Hepatocyte (in vitro differentiated cells): ENCODE data around the gene KIF18B. TPM values are rescaled to one million over a fixed set of nuclear protein-coding genes. Genes with fewer than 3 reads are reported as not detected.

ENCODE experiments used
- DNase-seq: peaks from one replicate; pipeline ENCODE4 v3.0.0-alpha.2; 2016; ENCODE audit warnings: low spot score
- H2AFZ ChIP-seq: fragments of 200-600 bp; sonication (generic); 2 replicates; pipeline ENCODE4 v1.6.0; 2016; ENCODE audit warnings: antibody characterized with exemption, mild to moderate bottlenecking
- H3K27ac ChIP-seq: fragments of 200-600 bp; sonication (generic); 2 replicates; pipeline ENCODE4 v1.5.1; 2016; ENCODE audit warnings: mild to moderate bottlenecking
- H3K27me3 ChIP-seq: fragments of 200-600 bp; sonication (generic); 2 replicates; pipeline ENCODE4 v1.6.1; 2016
- H3K36me3 ChIP-seq: fragments of 200-600 bp; sonication (generic); replicated peaks from 2 replicates; pipeline ENCODE4 v1.5.1; 2016; ENCODE audit warnings: low read depth; ENCODE audit not compliant: insufficient read depth
- H3K4me1 ChIP-seq: fragments of 200-600 bp; sonication (generic); 2 replicates; pipeline ENCODE4 v1.5.1; 2016; ENCODE audit warnings: mild to moderate bottlenecking, moderate library complexity; ENCODE audit not compliant: insufficient read depth
- H3K4me2 ChIP-seq: fragments of 200-600 bp; sonication (generic); 2 replicates; pipeline ENCODE4 v1.6.0; 2016
- H3K4me3 ChIP-seq: fragments of 200-600 bp; sonication (generic); 2 replicates; pipeline ENCODE4 v1.5.1; 2016; ENCODE audit warnings: mild to moderate bottlenecking
- H3K79me2 ChIP-seq: fragments of 200-600 bp; sonication (generic); 2 replicates; pipeline ENCODE4 v1.6.0; 2017; ENCODE audit warnings: mild to moderate bottlenecking
- H3K9me2 ChIP-seq: fragments of 200-600 bp; sonication (generic); replicated peaks from 2 replicates; pipeline ENCODE4 v1.6.0; 2017; ENCODE audit warnings: mild to moderate bottlenecking; ENCODE audit not compliant: insufficient read depth
- H3K9me3 ChIP-seq: fragments of 200-600 bp; sonication (generic); 2 replicates; pipeline ENCODE4 v1.5.1; 2016; ENCODE audit warnings: low read depth, mild to moderate bottlenecking
- H4K20me1 ChIP-seq: fragments of 200-600 bp; sonication (generic); 2 replicates; pipeline ENCODE4 v1.6.0; 2016; ENCODE audit warnings: mild to moderate bottlenecking; ENCODE audit not compliant: insufficient read depth, poor library complexity, severe bottlenecking
- CTCF ChIP-seq: fragments of 200-600 bp; sonication (generic); IDR thresholded peaks from 2 replicates; pipeline ENCODE4 v1.5.1; 2016; ENCODE audit warnings: antibody characterized with exemption, mild to moderate bottlenecking; ENCODE audit not compliant: poor library complexity
- EZH2 ChIP-seq: fragments of 200-600 bp; sonication (generic); IDR thresholded peaks from 2 replicates; pipeline ENCODE4 v1.6.1; 2016; ENCODE audit warnings: antibody characterized with exemption, mild to moderate bottlenecking, borderline replicate concordance
- EZH2phosphoT487 ChIP-seq: fragments of 200-600 bp; sonication (generic); IDR thresholded peaks from one replicate; pipeline ENCODE4 v1.6.1; 2018; ENCODE audit warnings: antibody characterized with exemption, mild to moderate bottlenecking, low read depth, moderate library complexity; ENCODE audit not compliant: unreplicated experiment, severe bottlenecking
- WGBS: methylation state at CpG from one replicate; pipeline ENCODE4 v1.1.6; 2016; ENCODE audit warnings: low lambda C conversion rate; ENCODE audit errors: missing lambda C conversion rate; 5-methylcytosine and 5-hydroxymethylcytosine counted together
- polyA plus RNA-seq: library from polyadenylated mRNA; unstranded; fragments of >200 nt; fragmentation: Nextera tagmentation; extraction: Ambion mirVana; gene quantifications from 2 replicates; pipeline ENCODE4 v1.2.1, GENCODE V29; 2016
- total RNA-seq: library from RNA; depleted of rRNA; stranded (reverse); fragments of >200 nt; gene quantifications from 2 replicates; pipeline ENCODE4 v1.2.3, GENCODE V29; 2014

KIF18B gene
- total and polyA plus RNA-seq, 2 experiments from 2014 or later, result 1.8 to 4.3 TPM

- WGBS, result 93% methylated on average over 2 of the region's 2 CpGs
- Histone ChIP-seq H3K9me3 (no peaks in the 10 kb centered on the region), H3K79me2 (peaks cover 14% of the 10 kb centered on the region), H3K4me3 (no peak overlapping the region), H3K4me2 (no peak overlapping the region), H3K36me3 (peaks cover 6% of the 10 kb centered on the region), H2AFZ (no peak overlapping the region), H3K9me2 (no peaks in the 10 kb centered on the region), H3K4me1 (no peaks in the 10 kb centered on the region), H4K20me1 (no peaks in the 10 kb centered on the region), H3K27me3 (no peaks in the 10 kb centered on the region), H3K27ac (no peak overlapping the region)
- no peak for DNase-seq
- TF ChIP-seq CTCF (no peak), EZH2 (no peak), EZH2phosphoT487 (no peak)
These were observed 62.6 kb downstream of the KIF18B start for GRCh38 chr17:44884941-44885340.

- Histone ChIP-seq H4K20me1 (no peaks in the 10 kb centered on the region), H3K36me3 (peaks cover 6% of the 10 kb centered on the region), H3K4me2 (no peak overlapping the region), H3K79me2 (no peaks in the 10 kb centered on the region), H3K9me3 (no peaks in the 10 kb centered on the region), H2AFZ (no peak overlapping the region), H3K4me1 (no peaks in the 10 kb centered on the region), H3K27ac (no peak overlapping the region), H3K27me3 (no peaks in the 10 kb centered on the region), H3K4me3 (no peak overlapping the region), H3K9me2 (no peaks in the 10 kb centered on the region)
- no peak for DNase-seq
- WGBS, result 94% methylated on average over 4 of the region's 4 CpGs
- TF ChIP-seq EZH2 (no peak), EZH2phosphoT487 (no peak), CTCF (no peak)
These were observed 66.4 kb downstream of the KIF18B start for GRCh38 chr17:44881145-44881544.

GRCh38 chr17:44880062-44880461, 67.5 kb downstream of the KIF18B start:
- peaks cover 5% of the 10 kb centered on the region for H3K36me3 ChIP-seq

More at GRCh38 chr17:44880062-44880461, 67.5 kb downstream of the KIF18B start:
- Histone ChIP-seq H3K9me2 (no peaks in the 10 kb centered on the region), H3K4me1 (no peaks in the 10 kb centered on the region), H4K20me1 (no peaks in the 10 kb centered on the region), H3K27me3 (no peaks in the 10 kb centered on the region), H3K4me3 (no peak overlapping the region), H3K9me3 (no peaks in the 10 kb centered on the region), H3K4me2 (no peak overlapping the region), H3K27ac (no peak overlapping the region), H3K79me2 (no peaks in the 10 kb centered on the region), H2AFZ (no peak overlapping the region)
- TF ChIP-seq EZH2 (no peak), CTCF (no peak), EZH2phosphoT487 (no peak)
- 97% methylated on average over 2 of the region's 2 CpGs for WGBS
- DNase-seq, result no peak
